ENCODE results near the gene RSPRY1. TPM values are rescaled to one million over a fixed set of nuclear protein-coding genes. Genes with fewer than 3 reads are reported as not detected.

Gene RSPRY1
- total RNA-seq, 1 donor, result 64.8 TPM

- no peak for TF ChIP-seq CTCF (IDR thresholded peaks at IDR 0.05; ENCODE audit: insufficient read depth, low read depth, low read length)
- peak; percentile 27 for DNase-seq (ENCODE audit: low read depth)
- peak within 1 kb of the TSS; percentile 62 for H3K4me3 ChIP-seq (ENCODE audit: low read depth, low read length)
These were observed 98.3 kb downstream of the RSPRY1 start, which contains the start of gene PLLP for GRCh38 chr16:57284209-57284951. Gene PLLP, minus strand, starts transcription at chr16:57284672. Its CDS starts 132 bp downstream, at chr16:57284540.

- peak overlapping the region; percentile 62 for H3K4me3 ChIP-seq (ENCODE audit: low read depth, low read length)
- DNase-seq (ENCODE audit: low read depth), result no peak
- no peak for TF ChIP-seq CTCF (IDR thresholded peaks at IDR 0.05; ENCODE audit: insufficient read depth, low read depth, low read length)
These were observed 98.8 kb downstream of the RSPRY1 start for GRCh38 chr16:57284952-57285363.

- DNase-seq (ENCODE audit: low read depth), result no peak
- TF ChIP-seq CTCF (IDR thresholded peaks at IDR 0.05; ENCODE audit: insufficient read depth, low read depth, low read length), result no peak
- no peak overlapping the region for H3K4me3 ChIP-seq (ENCODE audit: low read depth, low read length)
These were observed 99.2 kb downstream of the RSPRY1 start for GRCh38 chr16:57285379-57285778.

- H3K4me3 ChIP-seq (ENCODE audit: low read depth, low read length), result no peak overlapping the region
- no peak for TF ChIP-seq CTCF (IDR thresholded peaks at IDR 0.05; ENCODE audit: insufficient read depth, low read depth, low read length)
- no peak for DNase-seq (ENCODE audit: low read depth)
These were observed 103.5 kb downstream of the RSPRY1 start for GRCh38 chr16:57289391-57290257.

Other genes starting within 250 kb of the RSPRY1 start
- not detected in 2 replicates for gene CETP, start 224.4 kb upstream of the RSPRY1 start, total RNA-seq
- 44.0 and 67.6 TPM in 2 replicates for gene NLRC5, start 196.8 kb upstream of the RSPRY1 start, total RNA-seq
- 23.2 and 24.2 TPM in 2 replicates for gene CPNE2, start 93.7 kb upstream of the RSPRY1 start, total RNA-seq
- gene PSME3IP1, start 290 bp upstream of the RSPRY1 start, total RNA-seq, result 59.3 and 71.2 TPM in 2 replicates
- 91.2 and 134 TPM in 2 replicates for gene ARL2BP, start 58.9 kb downstream of the RSPRY1 start, total RNA-seq
- gene PLLP, start 98.3 kb downstream of the RSPRY1 start, total RNA-seq, result under 0.01 TPM in 1 of 2 replicates, not detected in the other
- gene CCL22, start 172.5 kb downstream of the RSPRY1 start, total RNA-seq, result not detected in 2 replicates
- 0.32 TPM in 1 of 2 replicates, not detected in the other for gene CX3CL1, start 186.2 kb downstream of the RSPRY1 start, total RNA-seq
- gene CCL17, start 218.4 kb downstream of the RSPRY1 start, total RNA-seq, result not detected in 2 replicates